Measurements from ENCODE around the gene CDK1.

DNA sequence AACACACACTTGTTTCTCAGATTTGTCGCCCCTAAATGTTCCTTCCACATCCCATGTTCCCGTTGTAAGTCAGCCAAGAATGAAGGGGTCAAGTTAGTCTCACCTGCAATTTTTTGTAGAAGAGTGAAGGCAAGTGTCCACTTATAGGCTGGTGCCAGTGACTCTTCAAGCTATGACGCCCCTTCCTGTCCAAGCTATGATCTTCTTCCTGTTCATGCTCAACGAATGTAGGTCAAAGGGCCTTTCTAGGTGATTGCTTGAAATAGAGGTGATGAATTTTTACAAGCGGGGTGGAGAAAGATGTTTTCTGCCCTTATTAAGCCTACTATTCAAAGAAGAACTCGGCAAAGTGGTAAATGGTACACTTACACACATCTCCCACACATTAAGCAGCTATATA, 41.0 kb downstream of the CDK1 start:
- TF ChIP-seq, protein P1, sequence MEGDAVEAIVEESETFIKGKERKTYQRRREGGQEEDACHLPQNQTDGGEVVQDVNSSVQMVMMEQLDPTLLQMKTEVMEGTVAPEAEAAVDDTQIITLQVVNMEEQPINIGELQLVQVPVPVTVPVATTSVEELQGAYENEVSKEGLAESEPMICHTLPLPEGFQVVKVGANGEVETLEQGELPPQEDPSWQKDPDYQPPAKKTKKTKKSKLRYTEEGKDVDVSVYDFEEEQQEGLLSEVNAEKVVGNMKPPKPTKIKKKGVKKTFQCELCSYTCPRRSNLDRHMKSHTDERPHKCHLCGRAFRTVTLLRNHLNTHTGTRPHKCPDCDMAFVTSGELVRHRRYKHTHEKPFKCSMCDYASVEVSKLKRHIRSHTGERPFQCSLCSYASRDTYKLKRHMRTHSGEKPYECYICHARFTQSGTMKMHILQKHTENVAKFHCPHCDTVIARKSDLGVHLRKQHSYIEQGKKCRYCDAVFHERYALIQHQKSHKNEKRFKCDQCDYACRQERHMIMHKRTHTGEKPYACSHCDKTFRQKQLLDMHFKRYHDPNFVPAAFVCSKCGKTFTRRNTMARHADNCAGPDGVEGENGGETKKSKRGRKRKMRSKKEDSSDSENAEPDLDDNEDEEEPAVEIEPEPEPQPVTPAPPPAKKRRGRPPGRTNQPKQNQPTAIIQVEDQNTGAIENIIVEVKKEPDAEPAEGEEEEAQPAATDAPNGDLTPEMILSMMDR (conservative IDR thresholded peaks at IDR 0.05), result no peak
- TF ChIP-seq EZH2 (IDR thresholded peaks at IDR 0.05; ENCODE audit: low read depth), result no peak
